Smooth muscle cell (in vitro differentiated cells): Measurements from ENCODE around the gene PCDHB10. TPM values are rescaled to one million over a fixed set of nuclear protein-coding genes. Genes with fewer than 3 reads are reported as not detected.
"Not testable (repeated sequence)": the region's sequence is repeated elsewhere in the genome, so short reads cannot be mapped to it uniquely, and the experiment has no call there.

Experiments used
- DNase-seq: peaks from one replicate; lab custom pipeline; 2025; ENCODE audit not compliant: unreplicated experiment; lab: John Stamatoyannopoulos, UW
- H2AFZ ChIP-seq: fragments of 200-600 bp; sonication (generic); 2 replicates; pipeline ENCODE4 v1.6.0; 2016; ENCODE audit warnings: antibody characterized with exemption, low read depth, mild to moderate bottlenecking
- H3F3A ChIP-seq: fragments of 200-600 bp; sonication (generic); 2 replicates; pipeline ENCODE4 v1.6.0; 2017; ENCODE audit warnings: antibody characterized with exemption, low read depth
- H3K27ac ChIP-seq: fragments of 200-600 bp; sonication (generic); 2 replicates; pipeline ENCODE4 v1.5.1; 2016; ENCODE audit warnings: low read depth, mild to moderate bottlenecking
- H3K27me3 ChIP-seq: fragments of 200-600 bp; sonication (generic); 2 replicates; pipeline ENCODE4 v1.6.1; 2016; ENCODE audit warnings: low read depth, mild to moderate bottlenecking
- H3K36me3 ChIP-seq: fragments of 200-600 bp; sonication (generic); 2 replicates; pipeline ENCODE4 v1.5.1; 2016; ENCODE audit warnings: low read depth
- H3K4me1 ChIP-seq: fragments of 200-600 bp; sonication (generic); 2 replicates; pipeline ENCODE4 v1.5.1; 2016; ENCODE audit warnings: low read depth
- H3K4me2 ChIP-seq: fragments of 200-600 bp; sonication (generic); 2 replicates; pipeline ENCODE4 v1.6.0; 2016; ENCODE audit warnings: mild to moderate bottlenecking
- H3K4me3 ChIP-seq: fragments of 200-600 bp; sonication (generic); 2 replicates; pipeline ENCODE4 v1.5.1; 2016; ENCODE audit warnings: mild to moderate bottlenecking
- H3K79me2 ChIP-seq: fragments of 200-600 bp; sonication (generic); 2 replicates; pipeline ENCODE4 v1.6.0; 2016; ENCODE audit warnings: low read depth, mild to moderate bottlenecking
- H3K9ac ChIP-seq: fragments of 200-600 bp; sonication (generic); 2 replicates; pipeline ENCODE4 v1.6.0; 2016; ENCODE audit warnings: low read depth
- H3K9me3 ChIP-seq: fragments of 200-600 bp; sonication (generic); replicated peaks from 2 replicates; pipeline ENCODE4 v1.5.1; 2016; ENCODE audit warnings: low read depth
- H4K20me1 ChIP-seq: fragments of 200-600 bp; sonication (generic); 2 replicates; pipeline ENCODE4 v1.6.0; 2016; ENCODE audit warnings: low read depth
- WGBS: methylation state at CpG from one replicate; pipeline ENCODE4 v1.1.7; 2016; ENCODE audit warnings: low lambda C conversion rate; 5-methylcytosine and 5-hydroxymethylcytosine counted together
- polyA plus RNA-seq: library from polyadenylated mRNA; unstranded; fragments of >200 nt; fragmentation: Nextera tagmentation; extraction: Ambion mirVana; gene quantifications from 2 replicates; pipeline ENCODE4 v1.2.1, GENCODE V29; 2016
- total RNA-seq: library from RNA; depleted of rRNA; stranded (reverse); fragments of >200 nt; gene quantifications from 2 replicates; pipeline ENCODE4 v1.2.3, GENCODE V29; 2014
- TF ChIP-seq, protein P1 (sequence below): fragments of 200-600 bp; sonication (generic); IDR thresholded peaks from 2 replicates; pipeline ENCODE4 v1.5.1; 2017; ENCODE audit warnings: borderline replicate concordance, mild to moderate bottlenecking, antibody characterized with exemption; ENCODE audit not compliant: insufficient read depth, poor library complexity, severe bottlenecking

Gene PCDHB10
- total and polyA plus RNA-seq, 2 experiments from 2014 or later: 3.3 to 6.4 TPM

DNA sequence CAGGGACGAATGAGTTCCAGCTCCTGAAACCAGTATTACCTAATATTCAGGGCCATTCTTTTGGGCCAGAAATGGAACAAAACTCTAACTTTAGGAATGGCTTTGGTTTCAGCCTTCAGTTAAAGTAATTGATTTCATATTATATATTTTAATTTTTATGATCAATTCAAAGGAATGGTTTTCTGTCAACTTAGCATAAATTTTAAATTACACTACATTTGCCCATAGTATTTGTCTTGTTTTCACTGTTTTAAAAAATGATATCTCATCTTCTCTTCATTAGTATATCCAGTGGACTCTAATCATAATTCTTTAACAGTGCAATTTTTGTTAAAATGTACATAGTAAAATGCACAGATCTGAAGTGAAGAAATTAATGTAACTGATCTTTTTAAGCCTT, 11.8 kb upstream of the PCDHB10 start:
- WGBS: 82% methylated on average over 1 of the region's 1 CpG
- TF ChIP-seq, protein P1, sequence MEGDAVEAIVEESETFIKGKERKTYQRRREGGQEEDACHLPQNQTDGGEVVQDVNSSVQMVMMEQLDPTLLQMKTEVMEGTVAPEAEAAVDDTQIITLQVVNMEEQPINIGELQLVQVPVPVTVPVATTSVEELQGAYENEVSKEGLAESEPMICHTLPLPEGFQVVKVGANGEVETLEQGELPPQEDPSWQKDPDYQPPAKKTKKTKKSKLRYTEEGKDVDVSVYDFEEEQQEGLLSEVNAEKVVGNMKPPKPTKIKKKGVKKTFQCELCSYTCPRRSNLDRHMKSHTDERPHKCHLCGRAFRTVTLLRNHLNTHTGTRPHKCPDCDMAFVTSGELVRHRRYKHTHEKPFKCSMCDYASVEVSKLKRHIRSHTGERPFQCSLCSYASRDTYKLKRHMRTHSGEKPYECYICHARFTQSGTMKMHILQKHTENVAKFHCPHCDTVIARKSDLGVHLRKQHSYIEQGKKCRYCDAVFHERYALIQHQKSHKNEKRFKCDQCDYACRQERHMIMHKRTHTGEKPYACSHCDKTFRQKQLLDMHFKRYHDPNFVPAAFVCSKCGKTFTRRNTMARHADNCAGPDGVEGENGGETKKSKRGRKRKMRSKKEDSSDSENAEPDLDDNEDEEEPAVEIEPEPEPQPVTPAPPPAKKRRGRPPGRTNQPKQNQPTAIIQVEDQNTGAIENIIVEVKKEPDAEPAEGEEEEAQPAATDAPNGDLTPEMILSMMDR: no peak

DNA sequence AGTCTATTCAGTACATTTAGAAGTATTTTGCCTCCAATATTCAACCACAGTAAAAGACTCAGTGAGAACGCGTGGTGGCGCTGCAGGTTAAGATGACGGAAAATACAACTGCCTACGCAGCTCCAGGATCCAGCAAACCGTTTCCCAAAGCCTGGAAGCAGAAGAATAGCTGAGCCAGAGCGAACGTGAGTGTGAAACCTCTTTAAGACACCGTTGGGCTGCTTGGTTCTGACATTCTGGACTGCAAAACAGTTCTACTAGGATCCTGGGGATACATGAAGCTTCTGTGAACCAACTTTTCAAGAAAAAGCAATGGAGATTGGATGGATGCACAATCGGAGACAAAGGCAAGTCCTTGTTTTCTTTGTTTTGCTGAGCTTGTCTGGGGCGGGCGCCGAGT, 9.9 kb upstream of the PCDHB10 start, which contains the start of gene PCDHB16:
Gene PCDHB16, plus strand, starts transcription at position 140 of the 400 bp plus-strand sequence. Its CDS starts 173 bp downstream, at position 313.
- DNase-seq: no peak
- peak within 1 kb of the TSS; percentile 65 for H3K4me2 ChIP-seq
- no peaks in the 10 kb centered on the region for H3K79me2 ChIP-seq
- no peaks in the 10 kb centered on the region for H4K20me1 ChIP-seq
- H3K27me3 ChIP-seq: no peaks in the 10 kb centered on the region
- TF ChIP-seq, protein P1: peak; percentile 43
- peak within 1 kb of the TSS; percentile 44 for H3K4me3 ChIP-seq
- no peaks in the 10 kb centered on the region for H3K36me3 ChIP-seq
- H2AFZ ChIP-seq: peak within 1 kb of the TSS; percentile 6
- H3K9me3 ChIP-seq: peaks cover 8% of the 10 kb centered on the region
- H3K4me1 ChIP-seq: no peaks in the 10 kb centered on the region
- WGBS: 33% methylated on average over 13 of the region's 13 CpGs
- no peaks in the 10 kb centered on the region for H3F3A ChIP-seq
- peak within 1 kb of the TSS; percentile 3 for H3K27ac ChIP-seq
- H3K9ac ChIP-seq: peak within 1 kb of the TSS; percentile 10

More for the DNA sequence above, 11.8 kb upstream of the PCDHB10 start:
- Histone ChIP-seq H3K9ac (no peak overlapping the region), H3K9me3 (no peaks in the 10 kb centered on the region), H3K4me3 (no peak overlapping the region), H2AFZ (no peak overlapping the region), H3K36me3 (no peaks in the 10 kb centered on the region), H3K4me1 (no peaks in the 10 kb centered on the region), H3K27me3 (no peaks in the 10 kb centered on the region), H3K4me2 (no peak overlapping the region), H4K20me1 (no peaks in the 10 kb centered on the region), H3F3A (no peaks in the 10 kb centered on the region), H3K79me2 (no peaks in the 10 kb centered on the region), H3K27ac (no peak overlapping the region)
- DNase-seq: no peak

- not testable (repeated sequence) for H4K20me1 ChIP-seq, H3K9ac ChIP-seq, H3K27ac ChIP-seq, H3K27me3 ChIP-seq, H3K9me3 ChIP-seq, H3K36me3 ChIP-seq, DNase-seq, H3K4me3 ChIP-seq, H3K79me2 ChIP-seq, H3K4me1 ChIP-seq, H2AFZ ChIP-seq, H3F3A ChIP-seq, H3K4me2 ChIP-seq
- WGBS: 95% methylated on average over 29 of the region's 69 CpGs
Measured at GRCh38 chr5:141184117-141184855, 7.9 kb upstream of the PCDHB10 start.

GRCh38 chr5:141186897-141187512, 5.1 kb upstream of the PCDHB10 start, which contains the start of gene PCDHB9:
TSS of gene PCDHB9 (plus strand) at chr5:141187161. CDS start at chr5:141187319, 158 bp downstream.
- Histone ChIP-seq H3K9me3 (peaks cover 8% of the 10 kb centered on the region), H3K27ac (no peak within 1 kb of the TSS), H3K4me3 (peak within 1 kb of the TSS; percentile 26), H3K4me2 (peak within 1 kb of the TSS; percentile 43), H3K79me2 (no peaks in the 10 kb centered on the region), H3F3A (no peaks in the 10 kb centered on the region), H3K9ac (no peak within 1 kb of the TSS), H3K27me3 (no peaks in the 10 kb centered on the region), H3K36me3 (no peaks in the 10 kb centered on the region), H4K20me1 (no peaks in the 10 kb centered on the region), H2AFZ (no peak within 1 kb of the TSS), H3K4me1 (no peaks in the 10 kb centered on the region)
- DNase-seq: no peak
- TF ChIP-seq, protein P1: peak; percentile 51
- WGBS: 44% methylated on average over 9 of the region's 9 CpGs

- not testable (repeated sequence) for H3K4me2 ChIP-seq, H3K4me1 ChIP-seq, H3K79me2 ChIP-seq, H3K27me3 ChIP-seq, H3K27ac ChIP-seq, H3K9me3 ChIP-seq, H3K4me3 ChIP-seq, H2AFZ ChIP-seq, H3K9ac ChIP-seq, H3K36me3 ChIP-seq, H3F3A ChIP-seq, H4K20me1 ChIP-seq, DNase-seq
- WGBS: 95% methylated on average over 25 of the region's 37 CpGs
Measured at GRCh38 chr5:141188682-141189081, 3.5 kb upstream of the PCDHB10 start.

DNA sequence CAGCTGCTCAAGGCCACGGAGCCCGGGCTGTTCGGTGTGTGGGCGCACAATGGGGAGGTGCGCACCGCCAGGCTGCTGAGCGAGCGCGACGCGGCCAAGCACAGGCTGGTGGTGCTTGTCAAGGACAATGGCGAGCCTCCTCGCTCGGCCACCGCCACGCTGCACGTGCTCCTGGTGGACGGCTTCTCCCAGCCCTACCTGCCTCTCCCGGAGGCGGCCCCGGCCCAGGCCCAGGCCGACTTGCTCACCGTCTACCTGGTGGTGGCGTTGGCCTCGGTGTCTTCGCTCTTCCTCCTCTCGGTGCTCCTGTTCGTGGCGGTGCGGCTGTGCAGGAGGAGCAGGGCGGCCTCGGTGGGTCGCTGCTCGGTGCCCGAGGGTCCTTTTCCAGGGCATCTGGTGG, 3.0 kb upstream of the PCDHB10 start:
- H3K27ac ChIP-seq, H2AFZ ChIP-seq, DNase-seq, H3K9ac ChIP-seq, H4K20me1 ChIP-seq, H3F3A ChIP-seq, H3K4me1 ChIP-seq, H3K9me3 ChIP-seq, H3K27me3 ChIP-seq, H3K4me2 ChIP-seq, H3K36me3 ChIP-seq, H3K4me3 ChIP-seq, H3K79me2 ChIP-seq: not testable (repeated sequence)
- 95% methylated on average over 18 of the region's 35 CpGs for WGBS
